Pancreas (tissue), 10 donors: ENCODE results near the gene GPR25. TPM values are rescaled to one million over a fixed set of nuclear protein-coding genes. Genes with fewer than 3 reads are reported as not detected.

Source experiments
- ATAC-seq, 4 donors: fragments of 200-7000 bp; cut with Tn5 transposase; one replicate each; pipeline versions ENCODE4 v1.8.0 to v1.9.1; 2020; ENCODE audit warnings: mild to moderate bottlenecking in 4 of 4, moderate library complexity in 4 of 4
- DNase-seq, 6 donors: peaks; one replicate each; pipeline ENCODE4 v3.0.0-alpha.2; 2020
- FAIRE-seq: peaks from 2 replicates; lab custom pipeline; 2012; peaks lifted over from hg19 to GRCh38; lab: Jason Lieb, UNC
- H3K27ac ChIP-seq, 4 donors: fragments of 200-600 bp; sonication (generic); 1 replicate in 3 of 4; 2 replicates in 1 of 4; pipeline versions ENCODE4 v1.5.0 to v1.8.0; 2020
- H3K27me3 ChIP-seq, 4 donors: fragments of 200-600 bp; one replicate each; pipeline ENCODE4 v1.8.0; 2021
- H3K36me3 ChIP-seq, 3 donors: fragments of 200-600 bp; sonication (generic) in 1 of 3; one replicate each; pipeline versions ENCODE4 v1.5.0 to v1.8.0; 2020 to 2021
- H3K4me1 ChIP-seq, 3 donors: fragments of 200-600 bp; one replicate each; pipeline ENCODE4 v1.8.0; 2021
- H3K4me3 ChIP-seq, 4 donors: fragments of 200-600 bp; sonication (generic) in 2 of 4; one replicate each; pipeline versions ENCODE4 v1.5.0 to v1.8.0; 2020 to 2021
- H3K9me3 ChIP-seq, 4 donors: fragments of 200-600 bp; one replicate each; pipeline ENCODE4 v1.8.0; 2021
- CTCF ChIP-seq, 4 donors: fragments of 200-600 bp; sonication (generic) in 3 of 4; IDR thresholded peaks; one replicate each; pipeline versions ENCODE4 v1.5.0 to v1.8.0; 2021; ENCODE audit warnings: antibody characterized with exemption in 4 of 4
- WGBS, 2 donors: extraction: QIAGEN DNeasy Blood & Tissue Kit; methylation state at CpG; one replicate each; pipeline ENCODE4 v1.1.7; 2013; 5-methylcytosine and 5-hydroxymethylcytosine counted together
- intact Hi-C, 3 donors: fragments of 100-400 bp; cut with DNase I; formaldehyde crosslinking; loops; one replicate each; pipeline versions ENCODE4 v1.11.1 to v1.14.2; 2022
- polyA plus RNA-seq, 2 donors: library from polyadenylated mRNA; stranded (reverse); fragments of 200-250 nt; gene quantifications; one replicate each; pipeline ENCODE4 v1.2.3, GENCODE V29; 2013
- total RNA-seq, 6 donors: library from RNA; stranded (reverse); fragmentation: NEBNext Ultra II Directional in 4 of 6; extraction: Animal tissue kit (Norgen Biotek cat#: 25700) in 4 of 6; gene quantifications; one replicate each; pipeline versions ENCODE4 v1.2.1 to v1.2.4, GENCODE V29; 2021 to 2023
- donor health status: healthy with polysubstance abuse.
- donor health status: DM: no; HTN: no; CAD: no; lungs with moderate emphysema.
- donor health status: DM: no; HTN: no; CAD: no.
- donor health status: control.
- donor health status: control.
- donor health status: Bipolar disorder and iron deficiency.
- donor health status: DM: yes; HTN: yes; CAD: no.
- donor health status: DM: no; HTN: no; CAD: no.
- donor health status: DM: no; HTN: no; CAD: no.
- donor health status: DM: yes; HTN: yes; CAD: no.

The GPR25 gene
- total and polyA plus RNA-seq, 8 donors: 0.31 TPM; not detected in 7

GRCh38 chr1:200837931-200838571 lies 34.7 kb upstream of the GPR25 start:
- H3K36me3 ChIP-seq: no peaks in the 10 kb centered on the region
- peak in 3 of 4 donors; percentile 15 to 39 (median 32) for TF ChIP-seq CTCF (IDR thresholded peaks at IDR 0.05)
- H3K27me3 ChIP-seq: no peaks in the 10 kb centered on the region
- peak in 3 of 4 donors; percentile 45 to 57 (median 46) for ATAC-seq
- DNase-seq: no peak
- intact Hi-C loops: no loop called here
- FAIRE-seq: peak; percentile 72
- no peak overlapping the region for H3K4me3 ChIP-seq
- no peaks in the 10 kb centered on the region for H3K4me1 ChIP-seq
- 20 to 23% methylated on average over 2 of the region's 2 CpGs for WGBS, 2 donors
- no peaks in the 10 kb centered on the region for H3K9me3 ChIP-seq
- no peak overlapping the region for H3K27ac ChIP-seq

- no peak for FAIRE-seq
- TF ChIP-seq CTCF (IDR thresholded peaks at IDR 0.05): no peak
- no peaks in the 10 kb centered on the region for H3K36me3 ChIP-seq
- no peaks in the 10 kb centered on the region for H3K27me3 ChIP-seq
- intact Hi-C loops: no loop called here
- ATAC-seq: no peak
- no peaks in the 10 kb centered on the region for H3K4me1 ChIP-seq
- H3K27ac ChIP-seq: no peak overlapping the region
- no peaks in the 10 kb centered on the region for H3K9me3 ChIP-seq
- no peak for DNase-seq
- H3K4me3 ChIP-seq: no peak overlapping the region
- WGBS, 2 donors: 65 to 71% methylated on average over 3 of the region's 3 CpGs
These were observed 33.9 kb upstream of the GPR25 start for GRCh38 chr1:200838676-200839445.

- no peaks in the 10 kb centered on the region for H3K27me3 ChIP-seq
- FAIRE-seq (no peak), ATAC-seq (no peak), DNase-seq (no peak)
- TF ChIP-seq CTCF (IDR thresholded peaks at IDR 0.05): no peak
- no peak overlapping the region for H3K4me3 ChIP-seq
- intact Hi-C loops: no loop called here
- H3K9me3 ChIP-seq: no peaks in the 10 kb centered on the region
- no peak overlapping the region for H3K27ac ChIP-seq
- 92 to 95% methylated on average over 4 of the region's 4 CpGs for WGBS, 2 donors
- peaks cover 0 to 14% (median 3%) of the 10 kb centered on the region in 3 donors for H3K36me3 ChIP-seq
- no peaks in the 10 kb centered on the region for H3K4me1 ChIP-seq
These were observed 27.4 kb upstream of the GPR25 start for GRCh38 chr1:200845360-200845759.

DNA sequence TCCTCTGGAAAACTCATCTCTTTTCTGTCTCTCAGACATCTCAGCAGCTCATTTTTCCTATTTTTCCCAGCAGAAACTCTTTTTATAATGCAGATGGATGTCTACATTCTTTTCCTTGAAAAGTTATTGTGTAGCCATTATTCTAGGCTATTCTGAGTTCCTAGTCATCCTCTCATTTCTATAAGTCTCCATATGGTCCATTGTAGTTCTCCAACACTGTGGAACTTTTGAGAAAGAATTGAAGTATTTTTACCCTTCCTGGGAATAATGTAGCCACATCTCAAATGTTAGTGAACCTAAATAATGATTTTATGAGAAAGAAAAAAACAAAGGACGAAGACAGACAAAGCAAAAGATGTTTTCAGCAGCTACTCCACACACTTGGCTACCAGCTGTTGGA lies 26.4 kb upstream of the GPR25 start:
- no peak overlapping the region for H3K27ac ChIP-seq
- peaks cover 0 to 14% (median 3%) of the 10 kb centered on the region in 3 donors for H3K36me3 ChIP-seq
- WGBS, 2 donors: 86 to 87% methylated on average over 1 of the region's 1 CpG
- no peaks in the 10 kb centered on the region for H3K27me3 ChIP-seq
- no peak for TF ChIP-seq CTCF (IDR thresholded peaks at IDR 0.05)
- intact Hi-C loops: no loop called here
- no peaks in the 10 kb centered on the region for H3K9me3 ChIP-seq
- H3K4me3 ChIP-seq: no peak overlapping the region
- DNase-seq (no peak), FAIRE-seq (no peak), ATAC-seq (no peak)
- H3K4me1 ChIP-seq: no peaks in the 10 kb centered on the region

GRCh38 chr1:200849430-200849829 lies 23.4 kb upstream of the GPR25 start:
- no peaks in the 10 kb centered on the region for H3K4me1 ChIP-seq

More at GRCh38 chr1:200849430-200849829, 23.4 kb upstream of the GPR25 start:
- H3K4me3 ChIP-seq: no peak overlapping the region
- FAIRE-seq (no peak), ATAC-seq (no peak), DNase-seq (no peak)
- no peak for TF ChIP-seq CTCF (IDR thresholded peaks at IDR 0.05)
- no peaks in the 10 kb centered on the region for H3K9me3 ChIP-seq
- peaks cover 0 to 26% (median 3%) of the 10 kb centered on the region in 3 donors for H3K36me3 ChIP-seq
- H3K27me3 ChIP-seq: no peaks in the 10 kb centered on the region
- intact Hi-C loops: no loop called here
- 74 to 75% methylated on average over 6 of the region's 6 CpGs for WGBS, 2 donors
- no peak overlapping the region for H3K27ac ChIP-seq
